Heart right ventricle (tissue), 16 donors: ENCODE measurements around the gene STRN. TPM values are rescaled to one million over a fixed set of nuclear protein-coding genes. Genes with fewer than 3 reads are reported as not detected.

ENCODE experiments used
- ATAC-seq, 8 donors: fragments of 200-7000 bp; cut with Tn5 transposase; one replicate each; pipeline ENCODE4 v1.9.1; 2020; ENCODE audit warnings: mild to moderate bottlenecking in 8 of 8, moderate library complexity in 8 of 8, moderate number of reproducible peaks in 1 of 8
- DNase-seq, 2 donors: peaks; one replicate each; pipeline ENCODE4 v3.0.0-alpha.2; 2020
- H3K27ac ChIP-seq, 10 donors: fragments of 200-600 bp; sonication (generic) in 2 of 10; one replicate each; pipeline versions ENCODE4 v1.5.0 to v1.8.0; 2020 to 2022; ENCODE audit warnings: mild to moderate bottlenecking in 3 of 10
- H3K27me3 ChIP-seq, 7 donors: fragments of 200-600 bp; one replicate each; pipeline ENCODE4 v1.8.0; 2021 to 2022; ENCODE audit warnings: mild to moderate bottlenecking in 2 of 7
- H3K36me3 ChIP-seq, 9 donors: fragments of 200-600 bp; sonication (generic) in 1 of 9; one replicate each; pipeline versions ENCODE4 v1.5.0 to v1.8.0; 2020 to 2022; ENCODE audit warnings: mild to moderate bottlenecking in 2 of 9
- H3K4me1 ChIP-seq, 9 donors: fragments of 200-600 bp; sonication (generic) in 1 of 9; one replicate each; pipeline versions ENCODE4 v1.5.0 to v1.8.0; 2020 to 2022; ENCODE audit warnings: mild to moderate bottlenecking in 4 of 9
- H3K4me3 ChIP-seq, 10 donors: fragments of 200-600 bp; sonication (generic) in 2 of 10; one replicate each; pipeline versions ENCODE4 v1.5.0 to v1.8.0; 2020 to 2022; ENCODE audit warnings: mild to moderate bottlenecking in 7 of 10, moderate library complexity in 2 of 10
- H3K9me3 ChIP-seq, 11 donors: fragments of 200-600 bp in 10 of 11; sonication (generic) in 2 of 11; one replicate each; pipeline versions ENCODE4 v1.5.0 to v1.8.0; 2013 to 2022; ENCODE audit warnings: mild to moderate bottlenecking in 2 of 11, control low read depth in 1 of 11, moderate library complexity in 1 of 11
- WGBS, 2 donors: extraction: QIAGEN DNeasy Blood & Tissue Kit; methylation state at CpG; one replicate each; pipeline ENCODE4 v1.1.7; 2013; ENCODE audit warnings: inconsistent platforms in 1 of 2; 5-methylcytosine and 5-hydroxymethylcytosine counted together
- intact Hi-C, 10 donors: fragments of 100-400 bp; cut with DNase I; formaldehyde crosslinking; loops; one replicate each; pipeline versions ENCODE4 v1.11.1 to v1.14.2; 2022
- polyA plus RNA-seq, 2 donors: library from polyadenylated mRNA; stranded (reverse); fragments of 200-250 nt; gene quantifications; one replicate each; pipeline ENCODE4 v1.2.3, GENCODE V29; 2013
- total RNA-seq, 10 donors: library from RNA; stranded (reverse); fragmentation: NEBNext Ultra II Directional in 3 of 10; extraction: Animal tissue kit (Norgen Biotek cat#: 25700) in 3 of 10; gene quantifications; one replicate each; pipeline versions ENCODE4 v1.2.1 to v1.2.4, GENCODE V29; 2021 to 2023
- TF ChIP-seq, protein P1 (sequence below), 9 donors: fragments of 200-600 bp; sonication (generic) in 2 of 9; IDR thresholded peaks; one replicate each; pipeline versions ENCODE4 v1.5.0 to v1.8.0; 2021 to 2022; ENCODE audit warnings: antibody characterized with exemption in 9 of 9, mild to moderate bottlenecking in 5 of 9, moderate library complexity in 1 of 9
- donor health status: Arrhythmogenic right ventricular cardiomyopathy.
- donor health status: ischemic (EF 13 %, LVEDD 7.1; RV severe dilation, severe dysfunction).
- donor health status: healthy with polysubstance abuse.
- donor health status: DM: no; HTN: yes; CAD: no.
- donor health status: DM: no; HTN: no; CAD: no.
- donor health status: ischemic (EF 25% LVEDD 6.9; RV normal size, moderate dysfunction).
- donor health status: ischemic (EF 25% LVEDD 5.7; RV mildly dilated, moderate dysfunction).
- donor health status: healthy.
- donor health status: DM: yes; HTN: yes; CAD: no.
- donor health status: Ischemic cardiomyopathy.
- donor health status: ischemic (EF 35%, LVEDD 5.7; RV mildly dilated, moderate dysfunction).
- donor health status: nonischemic (EF 11% LVEDD 7.7; RV severe dilation, severe dysfunction).
- donor health status: DM: yes; HTN: yes; CAD: no.
- donor health status: PGD.
- donor health status: ischemic (EF 29% LVEDD 5.4; RV normal size, mild dysfunction).
- donor health status: nonischemic (EF 23%, LVEDD 6.1; RV moderate dilation, normal function).

STRN gene
- total and polyA plus RNA-seq, 12 donors = 8.6 to 102 (median 61.8) TPM

DNA sequence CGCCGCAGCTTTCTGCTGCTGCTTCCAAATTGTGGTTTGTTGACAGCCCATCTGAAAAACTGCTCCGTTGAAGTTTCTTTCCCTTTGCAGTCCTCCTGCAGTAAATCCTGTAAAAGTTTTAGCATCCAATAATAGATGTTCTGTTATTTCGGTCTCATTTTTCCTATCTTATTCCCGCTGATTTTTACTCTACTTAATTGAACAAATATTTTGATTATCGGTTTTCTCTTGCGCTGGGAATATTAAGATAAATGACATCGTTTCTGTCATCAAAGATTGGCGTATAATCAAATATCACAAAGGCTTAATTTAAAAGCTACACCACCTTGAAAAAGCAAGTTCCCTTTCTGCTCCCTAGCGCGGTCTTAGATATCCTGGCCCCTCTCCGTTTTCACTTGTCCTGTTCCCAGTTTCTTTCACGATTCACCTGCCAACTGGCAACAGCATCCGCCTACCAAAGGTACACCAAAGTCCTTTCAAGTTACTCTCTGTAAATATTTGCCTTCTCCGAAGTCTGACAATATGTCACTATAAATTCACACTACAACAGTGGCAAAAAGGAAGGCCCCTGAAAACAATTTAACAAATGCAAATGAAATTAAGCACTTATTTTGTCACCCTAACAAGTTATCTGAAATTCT lies 1.0 kb upstream of the STRN start:
- Histone ChIP-seq H3K4me1 (peaks cover 0 to 48% (median 34%) of the 10 kb centered on the region in 9 donors), H3K4me3 (peak overlapping the region; percentile 45 to 98 (median 82)), H3K36me3 (no peaks in the 10 kb centered on the region), H3K27ac (peak overlapping the region; percentile 75 to 96 (median 92)), H3K9me3 (no peaks in the 10 kb centered on the region), H3K27me3 (no peaks in the 10 kb centered on the region)
- intact Hi-C loops = loop anchor here in 2 of 10 donors (5.0 to 10.0 kb wide), 2 partner anchors 35 to 53 kb away; no protein-coding TSS in a partner anchor
- 15% methylated on average over 15 of the region's 15 CpGs for WGBS, 2 donors
- ATAC-seq (no peak), DNase-seq (no peak)
- TF ChIP-seq, protein P1, sequence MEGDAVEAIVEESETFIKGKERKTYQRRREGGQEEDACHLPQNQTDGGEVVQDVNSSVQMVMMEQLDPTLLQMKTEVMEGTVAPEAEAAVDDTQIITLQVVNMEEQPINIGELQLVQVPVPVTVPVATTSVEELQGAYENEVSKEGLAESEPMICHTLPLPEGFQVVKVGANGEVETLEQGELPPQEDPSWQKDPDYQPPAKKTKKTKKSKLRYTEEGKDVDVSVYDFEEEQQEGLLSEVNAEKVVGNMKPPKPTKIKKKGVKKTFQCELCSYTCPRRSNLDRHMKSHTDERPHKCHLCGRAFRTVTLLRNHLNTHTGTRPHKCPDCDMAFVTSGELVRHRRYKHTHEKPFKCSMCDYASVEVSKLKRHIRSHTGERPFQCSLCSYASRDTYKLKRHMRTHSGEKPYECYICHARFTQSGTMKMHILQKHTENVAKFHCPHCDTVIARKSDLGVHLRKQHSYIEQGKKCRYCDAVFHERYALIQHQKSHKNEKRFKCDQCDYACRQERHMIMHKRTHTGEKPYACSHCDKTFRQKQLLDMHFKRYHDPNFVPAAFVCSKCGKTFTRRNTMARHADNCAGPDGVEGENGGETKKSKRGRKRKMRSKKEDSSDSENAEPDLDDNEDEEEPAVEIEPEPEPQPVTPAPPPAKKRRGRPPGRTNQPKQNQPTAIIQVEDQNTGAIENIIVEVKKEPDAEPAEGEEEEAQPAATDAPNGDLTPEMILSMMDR (IDR thresholded peaks at IDR 0.05) = no peak

DNA sequence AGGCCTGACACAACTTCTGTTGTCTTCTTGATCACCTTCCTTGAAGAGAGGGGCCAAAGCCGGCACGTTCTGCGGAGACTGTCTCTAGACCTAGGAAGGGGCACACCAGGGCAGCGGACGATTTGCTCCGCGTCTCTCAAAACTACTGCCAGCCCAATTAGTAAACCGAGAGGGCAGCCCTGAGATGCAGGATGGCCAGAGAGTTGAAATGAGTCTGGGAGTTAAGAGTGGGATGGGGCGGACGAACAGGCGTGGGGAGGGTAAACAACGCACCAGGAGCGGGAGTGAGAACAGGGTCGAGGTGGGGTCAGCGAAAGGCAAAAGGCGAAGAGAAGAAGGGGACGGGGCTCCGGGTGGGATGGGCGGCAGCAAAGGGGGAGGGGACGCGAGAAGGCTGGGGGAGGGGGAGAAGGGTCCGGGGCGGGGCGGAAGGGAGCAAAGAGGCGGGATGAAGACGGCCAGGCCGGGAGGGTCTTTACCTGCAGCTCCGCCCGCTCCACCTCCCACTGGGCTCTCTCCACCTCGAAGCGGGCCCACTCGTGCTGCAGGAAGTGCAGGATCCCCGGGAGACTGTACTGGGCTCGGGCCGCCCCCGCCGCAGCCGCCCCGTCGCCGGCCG lies 476 bp downstream of the STRN start:
- TF ChIP-seq, protein P1 (IDR thresholded peaks at IDR 0.05) = no peak
- intact Hi-C loops = loop anchor here in 2 of 10 donors (5.0 to 10.0 kb wide), 2 partner anchors 34 to 51 kb away; no protein-coding TSS in a partner anchor
- WGBS, 2 donors = 0 to 1% methylated on average over 33 to 41 of the region's 42 CpGs
- Histone ChIP-seq H3K4me3 (peak overlapping the region; percentile 26 to 98 (median 82)), H3K9me3 (no peaks in the 10 kb centered on the region), H3K36me3 (no peaks in the 10 kb centered on the region), H3K27me3 (no peaks in the 10 kb centered on the region), H3K4me1 (peaks cover 0 to 56% (median 35%) of the 10 kb centered on the region in 9 donors), H3K27ac (peak overlapping the region; percentile 76 to 96 (median 94))
- DNase-seq (peak in 1 of 2 donors; percentile 57), ATAC-seq (peak; percentile 14 to 65 (median 22))

DNA sequence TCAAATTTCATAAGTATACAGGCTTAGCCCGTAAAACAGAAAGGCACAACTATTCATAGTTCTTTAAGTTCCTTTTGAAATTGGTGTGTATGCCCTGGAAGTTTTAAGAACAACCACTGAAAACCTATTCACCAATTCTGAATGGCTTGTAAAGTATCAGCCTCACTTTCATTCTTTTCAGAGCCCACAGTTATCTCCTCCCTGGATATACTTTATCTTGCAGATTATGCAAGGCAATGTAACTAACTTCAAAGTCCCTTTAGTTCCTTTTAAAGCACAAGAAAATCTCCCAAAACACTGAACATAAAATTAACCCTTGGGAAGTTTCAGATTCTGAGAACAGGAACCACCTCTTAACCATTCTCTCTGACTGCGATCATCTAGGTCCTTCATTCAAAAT lies 1.1 kb downstream of the STRN start:
- H3K4me1 ChIP-seq = peaks cover 0 to 58% (median 37%) of the 10 kb centered on the region in 9 donors
- no peaks in the 10 kb centered on the region for H3K27me3 ChIP-seq
- 24 to 28% methylated on average over 2 of the region's 2 CpGs for WGBS, 2 donors
- H3K27ac ChIP-seq = peak overlapping the region in 9 of 10 donors; percentile 25 to 96 (median 94)
- H3K4me3 ChIP-seq = peak overlapping the region; percentile 26 to 98 (median 82)
- no peak for ATAC-seq
- H3K9me3 ChIP-seq = no peaks in the 10 kb centered on the region
- no peak for DNase-seq
- H3K36me3 ChIP-seq = no peaks in the 10 kb centered on the region
- intact Hi-C loops = loop anchor here in 2 of 10 donors (5.0 to 10.0 kb wide), 2 partner anchors 33 to 50 kb away; no protein-coding TSS in a partner anchor
- TF ChIP-seq, protein P1 (IDR thresholded peaks at IDR 0.05) = no peak

DNA sequence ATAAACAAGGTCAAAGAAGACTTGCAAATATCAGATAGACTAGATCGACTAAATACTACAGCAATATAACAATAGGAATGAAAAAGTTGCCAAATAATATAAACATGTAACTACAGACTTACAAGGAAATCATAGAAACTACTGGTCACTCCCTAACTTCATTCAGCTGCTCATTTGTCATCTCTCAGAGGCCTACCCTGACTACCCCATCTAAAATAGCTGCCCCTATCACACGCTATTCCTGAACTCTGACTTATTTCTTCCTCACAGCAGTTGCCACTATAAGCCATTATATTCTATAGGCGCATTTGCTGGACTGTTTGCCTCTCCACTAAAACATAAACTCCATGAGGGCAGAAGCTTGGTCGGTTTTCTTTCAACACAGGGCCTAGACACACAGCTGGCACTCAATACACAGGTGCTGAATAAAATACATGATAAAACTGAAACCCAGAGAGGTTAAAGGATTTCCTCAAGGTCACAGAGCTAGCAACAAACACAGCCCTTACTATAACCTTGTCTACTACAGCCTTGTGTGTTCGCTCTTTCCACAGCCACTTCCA lies 1.8 kb downstream of the STRN start:
- intact Hi-C loops = loop anchor here in 2 of 10 donors (5.0 to 10.0 kb wide), 2 partner anchors 32 to 50 kb away; no protein-coding TSS in a partner anchor

More for the DNA sequence above, 1.8 kb downstream of the STRN start:
- peaks cover 0 to 64% (median 39%) of the 10 kb centered on the region in 9 donors for H3K4me1 ChIP-seq
- TF ChIP-seq, protein P1 (IDR thresholded peaks at IDR 0.05) = no peak
- whole genome bisulfite sequencing, 2 donors = 53 to 56% methylated on average over 5 of the region's 5 CpGs
- ATAC-seq (peak in 1 of 8 donors; percentile 26), DNase-seq (no peak)
- H3K4me3 ChIP-seq = peak overlapping the region in 9 of 10 donors; percentile 66 to 98 (median 87)
- H3K27ac ChIP-seq = peak overlapping the region in 9 of 10 donors; percentile 54 to 96 (median 94)
- no peaks in the 10 kb centered on the region for H3K9me3 ChIP-seq
- no peaks in the 10 kb centered on the region for H3K36me3 ChIP-seq
- H3K27me3 ChIP-seq = no peaks in the 10 kb centered on the region
